ENCODE results near the gene MACROH2A2.

DNA sequence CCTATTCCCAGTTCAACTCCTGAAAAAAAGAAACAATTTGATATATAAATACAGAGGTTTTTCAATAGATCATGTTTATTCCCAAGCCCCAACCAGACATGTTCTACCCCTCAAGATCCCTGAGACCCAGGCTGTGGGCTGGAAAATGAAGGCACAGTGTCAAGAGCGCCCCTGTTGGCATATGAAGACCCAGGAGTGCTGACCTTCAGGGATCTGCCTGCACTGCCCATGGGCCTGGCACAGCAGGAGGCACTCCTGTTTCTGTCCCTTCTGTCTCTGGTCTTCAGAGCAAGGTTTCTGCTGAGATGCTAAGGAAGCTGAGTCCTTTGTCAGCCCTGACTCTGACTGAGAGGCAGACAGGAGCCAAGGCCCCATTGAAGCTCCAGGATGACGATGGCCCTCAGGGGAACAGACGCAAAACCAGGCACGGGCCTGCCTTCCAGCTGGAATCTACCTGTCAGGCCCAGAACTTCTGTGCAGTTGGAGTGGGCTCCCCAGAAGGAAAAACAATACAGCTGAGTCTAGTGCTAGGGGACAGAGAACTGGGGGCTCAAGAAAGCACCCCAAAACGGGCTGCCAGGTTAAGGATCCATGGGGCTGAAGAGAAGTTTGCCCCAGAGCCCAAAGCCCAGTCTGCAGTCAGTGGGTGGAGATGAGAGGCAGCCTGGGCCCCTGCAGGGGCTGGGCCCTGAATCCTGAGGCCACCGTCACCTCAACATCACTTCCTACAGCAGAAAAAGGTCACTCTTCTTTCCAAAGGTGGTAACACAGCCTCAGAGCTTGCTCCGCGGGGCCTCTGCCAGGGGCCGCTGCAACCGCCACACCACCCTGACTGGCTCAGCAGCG, 86.7 kb downstream of the MACROH2A2 start:
- TF ChIP-seq NANOG (IDR thresholded peaks at IDR 0.05; ENCODE audit: borderline replicate concordance) (no peak), ZNF114 (CRISPR knock-in tag; IDR thresholded peaks at IDR 0.05) (no peak), EZH2phosphoT487 (IDR thresholded peaks at IDR 0.05; ENCODE audit: unreplicated experiment) (no peak), POLR2AphosphoS5 (IDR thresholded peaks at IDR 0.05; ENCODE audit: low read depth) (no peak), ZNF331 (CRISPR knock-in tag; IDR thresholded peaks at IDR 0.05; ENCODE audit: low read depth) (no peak)
- TF ChIP-seq, protein P1, sequence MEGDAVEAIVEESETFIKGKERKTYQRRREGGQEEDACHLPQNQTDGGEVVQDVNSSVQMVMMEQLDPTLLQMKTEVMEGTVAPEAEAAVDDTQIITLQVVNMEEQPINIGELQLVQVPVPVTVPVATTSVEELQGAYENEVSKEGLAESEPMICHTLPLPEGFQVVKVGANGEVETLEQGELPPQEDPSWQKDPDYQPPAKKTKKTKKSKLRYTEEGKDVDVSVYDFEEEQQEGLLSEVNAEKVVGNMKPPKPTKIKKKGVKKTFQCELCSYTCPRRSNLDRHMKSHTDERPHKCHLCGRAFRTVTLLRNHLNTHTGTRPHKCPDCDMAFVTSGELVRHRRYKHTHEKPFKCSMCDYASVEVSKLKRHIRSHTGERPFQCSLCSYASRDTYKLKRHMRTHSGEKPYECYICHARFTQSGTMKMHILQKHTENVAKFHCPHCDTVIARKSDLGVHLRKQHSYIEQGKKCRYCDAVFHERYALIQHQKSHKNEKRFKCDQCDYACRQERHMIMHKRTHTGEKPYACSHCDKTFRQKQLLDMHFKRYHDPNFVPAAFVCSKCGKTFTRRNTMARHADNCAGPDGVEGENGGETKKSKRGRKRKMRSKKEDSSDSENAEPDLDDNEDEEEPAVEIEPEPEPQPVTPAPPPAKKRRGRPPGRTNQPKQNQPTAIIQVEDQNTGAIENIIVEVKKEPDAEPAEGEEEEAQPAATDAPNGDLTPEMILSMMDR (conservative IDR thresholded peaks at IDR 0.05; ENCODE audit: low read depth in 2 of 2) = peak; percentile 28 to 46; a peak in 3 of 4 replicates

Data from GM23338 (cell line).